Neural cell (in vitro differentiated cells): ENCODE results near the gene TSC22D3. TPM values are rescaled to one million over a fixed set of nuclear protein-coding genes. Genes with fewer than 3 reads are reported as not detected.

Source experiments
- H2AFZ ChIP-seq: fragments of 200-600, 300-800 bp; sonication (generic), shearing (Covaris generic); 2 replicates; pipeline ENCODE4 v1.6.0; 2014; ENCODE audit warnings: low read depth, mild to moderate bottlenecking, antibody characterized with exemption, low read length, moderate library complexity
- H3F3A ChIP-seq: fragments of 200-600 bp; shearing (Covaris generic); 2 replicates; pipeline ENCODE4 v1.6.1; 2016; ENCODE audit warnings: mild to moderate bottlenecking, moderate library complexity, mixed read lengths, antibody characterized with exemption, low read length; ENCODE audit not compliant: insufficient read depth, poor library complexity, severe bottlenecking
- H3K27ac ChIP-seq: fragments of 200-600, 300-800 bp; sonication (generic), shearing (Covaris generic); 2 replicates; pipeline ENCODE4 v1.5.1; 2014; ENCODE audit warnings: mild to moderate bottlenecking, low read length, moderate library complexity
- H3K27me3 ChIP-seq: fragments of 300-800, 200-600 bp; sonication (generic), shearing (Covaris generic); 2 replicates; pipeline ENCODE4 v1.6.0; 2014; ENCODE audit warnings: mild to moderate bottlenecking, low read depth, low read length, moderate library complexity; ENCODE audit not compliant: insufficient read depth
- H3K36me3 ChIP-seq: fragments of 300-800, 200-600 bp; sonication (generic), shearing (Covaris generic); 2 replicates; pipeline ENCODE4 v1.5.1; 2014; ENCODE audit warnings: mild to moderate bottlenecking, antibody characterized with exemption, low read length, moderate library complexity; ENCODE audit not compliant: insufficient read depth
- H3K4me2 ChIP-seq: fragments of 300-800, 200-600 bp; sonication (generic), shearing (Covaris generic); 2 replicates; pipeline ENCODE4 v1.6.0; 2014; ENCODE audit warnings: mild to moderate bottlenecking, low read length
- H3K4me3 ChIP-seq: fragments of 300-800, 200-600 bp; sonication (generic), shearing (Covaris generic); 2 replicates; pipeline ENCODE4 v1.5.1; 2014; ENCODE audit warnings: mild to moderate bottlenecking, low read length, moderate library complexity
- H3K79me2 ChIP-seq: fragments of 200-600 bp; shearing (Covaris generic); replicated peaks from 2 replicates; pipeline ENCODE4 v1.6.0; 2014; ENCODE audit warnings: mild to moderate bottlenecking, low read length, moderate library complexity; ENCODE audit not compliant: insufficient read depth
- H3K9ac ChIP-seq: fragments of 300-800, 200-600 bp; sonication (generic), shearing (Covaris generic); 2 replicates; pipeline ENCODE4 v1.6.1; 2016; ENCODE audit warnings: mild to moderate bottlenecking, low read length, mixed read lengths
- H3K9me2 ChIP-seq: fragments of 200-600 bp; shearing (Covaris generic); 2 replicates; pipeline ENCODE4 v1.6.1; 2016; ENCODE audit warnings: mild to moderate bottlenecking, low read length, mixed read lengths; ENCODE audit not compliant: insufficient read depth
- H3K9me3 ChIP-seq: fragments of 200-600, 300-800 bp; sonication (generic), shearing (Covaris generic); 2 replicates; pipeline ENCODE4 v1.6.1; 2016; ENCODE audit warnings: mild to moderate bottlenecking, mixed run types, low read length, moderate library complexity, mixed read lengths
- H4K20me1 ChIP-seq: fragments of 200-600 bp; shearing (Covaris generic); 2 replicates; pipeline ENCODE4 v1.6.1; 2016; ENCODE audit warnings: mild to moderate bottlenecking, mixed run types; ENCODE audit not compliant: insufficient read depth
- EP300 ChIP-seq: fragments of 450-650 bp; conservative IDR thresholded peaks from 2 replicates; pipeline ENCODE4 v1.6.1; 2014; ENCODE audit warnings: antibody characterized with exemption, mild to moderate bottlenecking, moderate library complexity; ENCODE audit not compliant: poor library complexity, severe bottlenecking
- EZH2 ChIP-seq: fragments of 200-600, 300-800 bp; shearing (Covaris generic), sonication (generic); IDR thresholded peaks from 2 replicates; pipeline ENCODE4 v1.6.1; 2014; ENCODE audit warnings: antibody characterized with exemption, low read length, borderline replicate concordance, mild to moderate bottlenecking; ENCODE audit not compliant: insufficient read depth, poor library complexity, severe bottlenecking
- MXI1 ChIP-seq: fragments of 450-650 bp; conservative IDR thresholded peaks from 2 replicates; pipeline ENCODE4 v1.6.1; 2014; ENCODE audit warnings: antibody characterized with exemption, mild to moderate bottlenecking; ENCODE audit not compliant: poor library complexity, severe bottlenecking
- POLR2AphosphoS5 ChIP-seq: IDR thresholded peaks from 2 replicates; pipeline ENCODE4 v1.6.1; 2012
- RAD21 ChIP-seq: fragments of 450-650 bp; conservative IDR thresholded peaks from 2 replicates; pipeline ENCODE4 v1.6.1; 2014; ENCODE audit warnings: antibody characterized with exemption, mild to moderate bottlenecking, moderate library complexity
- SMC3 ChIP-seq: fragments of 450-650 bp; conservative IDR thresholded peaks from 2 replicates; pipeline ENCODE4 v1.6.1; 2014; ENCODE audit warnings: antibody characterized with exemption, mild to moderate bottlenecking, moderate library complexity; ENCODE audit not compliant: poor library complexity
- TAF1 ChIP-seq: IDR thresholded peaks from 2 replicates; pipeline ENCODE4 v1.6.1; 2012; ENCODE audit warnings: low read depth
- polyA plus RNA-seq: library from polyadenylated mRNA; depleted of rRNA; stranded (reverse); fragments of >200 nt; gene quantifications from 2 replicates; pipeline ENCODE4 v1.2.3, GENCODE V29; 2014
- TF ChIP-seq, protein P1 (sequence below): IDR thresholded peaks from 2 replicates; pipeline ENCODE4 v1.6.1; 2012; ENCODE audit warnings: borderline replicate concordance
- TF ChIP-seq, protein P2 (sequence below): fragments of 450-650 bp; IDR thresholded peaks from 2 replicates; pipeline ENCODE4 v1.5.1; 2014; ENCODE audit warnings: antibody characterized with exemption, mild to moderate bottlenecking, moderate library complexity; ENCODE audit not compliant: poor library complexity, severe bottlenecking

Gene TSC22D3
- polyA plus RNA-seq, 1 donor from 2014 or later: 96.8 TPM

DNA sequence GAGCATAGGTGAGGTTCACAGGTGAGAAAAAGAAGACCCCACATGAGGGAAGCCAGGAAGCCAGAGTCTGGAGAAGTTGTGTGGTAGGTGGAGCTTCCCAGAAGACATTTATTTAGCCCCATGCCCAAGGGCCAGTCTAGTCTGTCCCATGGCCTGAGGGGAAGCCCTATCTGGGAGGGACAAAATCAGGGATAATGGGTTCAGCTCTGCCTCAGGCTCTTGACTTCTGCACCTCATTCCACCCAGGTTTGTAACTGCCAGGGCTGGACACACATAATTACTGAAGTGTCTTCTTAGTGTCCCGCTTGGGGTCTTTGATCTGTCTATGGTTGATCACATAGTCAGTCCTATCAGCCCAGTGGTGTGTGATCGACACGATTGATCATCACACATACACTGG is 36.0 kb downstream of the TSC22D3 start:
- TF ChIP-seq, protein P1, sequence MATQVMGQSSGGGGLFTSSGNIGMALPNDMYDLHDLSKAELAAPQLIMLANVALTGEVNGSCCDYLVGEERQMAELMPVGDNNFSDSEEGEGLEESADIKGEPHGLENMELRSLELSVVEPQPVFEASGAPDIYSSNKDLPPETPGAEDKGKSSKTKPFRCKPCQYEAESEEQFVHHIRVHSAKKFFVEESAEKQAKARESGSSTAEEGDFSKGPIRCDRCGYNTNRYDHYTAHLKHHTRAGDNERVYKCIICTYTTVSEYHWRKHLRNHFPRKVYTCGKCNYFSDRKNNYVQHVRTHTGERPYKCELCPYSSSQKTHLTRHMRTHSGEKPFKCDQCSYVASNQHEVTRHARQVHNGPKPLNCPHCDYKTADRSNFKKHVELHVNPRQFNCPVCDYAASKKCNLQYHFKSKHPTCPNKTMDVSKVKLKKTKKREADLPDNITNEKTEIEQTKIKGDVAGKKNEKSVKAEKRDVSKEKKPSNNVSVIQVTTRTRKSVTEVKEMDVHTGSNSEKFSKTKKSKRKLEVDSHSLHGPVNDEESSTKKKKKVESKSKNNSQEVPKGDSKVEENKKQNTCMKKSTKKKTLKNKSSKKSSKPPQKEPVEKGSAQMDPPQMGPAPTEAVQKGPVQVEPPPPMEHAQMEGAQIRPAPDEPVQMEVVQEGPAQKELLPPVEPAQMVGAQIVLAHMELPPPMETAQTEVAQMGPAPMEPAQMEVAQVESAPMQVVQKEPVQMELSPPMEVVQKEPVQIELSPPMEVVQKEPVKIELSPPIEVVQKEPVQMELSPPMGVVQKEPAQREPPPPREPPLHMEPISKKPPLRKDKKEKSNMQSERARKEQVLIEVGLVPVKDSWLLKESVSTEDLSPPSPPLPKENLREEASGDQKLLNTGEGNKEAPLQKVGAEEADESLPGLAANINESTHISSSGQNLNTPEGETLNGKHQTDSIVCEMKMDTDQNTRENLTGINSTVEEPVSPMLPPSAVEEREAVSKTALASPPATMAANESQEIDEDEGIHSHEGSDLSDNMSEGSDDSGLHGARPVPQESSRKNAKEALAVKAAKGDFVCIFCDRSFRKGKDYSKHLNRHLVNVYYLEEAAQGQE: no peak
- TF ChIP-seq, protein P2, sequence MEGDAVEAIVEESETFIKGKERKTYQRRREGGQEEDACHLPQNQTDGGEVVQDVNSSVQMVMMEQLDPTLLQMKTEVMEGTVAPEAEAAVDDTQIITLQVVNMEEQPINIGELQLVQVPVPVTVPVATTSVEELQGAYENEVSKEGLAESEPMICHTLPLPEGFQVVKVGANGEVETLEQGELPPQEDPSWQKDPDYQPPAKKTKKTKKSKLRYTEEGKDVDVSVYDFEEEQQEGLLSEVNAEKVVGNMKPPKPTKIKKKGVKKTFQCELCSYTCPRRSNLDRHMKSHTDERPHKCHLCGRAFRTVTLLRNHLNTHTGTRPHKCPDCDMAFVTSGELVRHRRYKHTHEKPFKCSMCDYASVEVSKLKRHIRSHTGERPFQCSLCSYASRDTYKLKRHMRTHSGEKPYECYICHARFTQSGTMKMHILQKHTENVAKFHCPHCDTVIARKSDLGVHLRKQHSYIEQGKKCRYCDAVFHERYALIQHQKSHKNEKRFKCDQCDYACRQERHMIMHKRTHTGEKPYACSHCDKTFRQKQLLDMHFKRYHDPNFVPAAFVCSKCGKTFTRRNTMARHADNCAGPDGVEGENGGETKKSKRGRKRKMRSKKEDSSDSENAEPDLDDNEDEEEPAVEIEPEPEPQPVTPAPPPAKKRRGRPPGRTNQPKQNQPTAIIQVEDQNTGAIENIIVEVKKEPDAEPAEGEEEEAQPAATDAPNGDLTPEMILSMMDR: no peak
- TF ChIP-seq TAF1 (no peak), EZH2 (no peak), SMC3 (no peak), EP300 (no peak), POLR2AphosphoS5 (no peak), MXI1 (no peak), RAD21 (no peak)

DNA sequence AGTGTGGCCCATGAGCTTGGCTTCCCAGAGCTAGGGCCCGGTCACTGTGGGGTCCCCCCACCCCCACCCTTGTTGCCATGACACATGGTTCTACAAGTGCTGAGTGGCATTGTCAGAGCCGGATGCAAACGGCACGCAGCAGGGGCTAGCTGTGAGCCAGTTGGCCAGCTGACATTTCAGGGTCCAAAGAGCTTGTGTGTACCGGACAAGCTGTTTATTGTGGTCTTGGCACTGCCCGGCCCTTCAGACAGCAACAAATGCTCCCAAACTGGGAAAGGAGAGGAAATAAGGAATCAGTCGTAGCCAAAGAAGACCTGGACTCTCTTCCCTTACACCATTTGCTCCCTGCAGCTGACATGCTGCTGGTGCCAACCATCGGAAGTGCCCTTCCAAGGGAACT is 36.8 kb downstream of the TSC22D3 start:
- Histone ChIP-seq H3K27me3 (no peaks in the 10 kb centered on the region), H3K4me3 (no peak overlapping the region)

More for the DNA sequence above, 36.0 kb downstream of the TSC22D3 start:
- Histone ChIP-seq H3F3A (no peaks in the 10 kb centered on the region), H2AFZ (no peak overlapping the region), H4K20me1 (no peaks in the 10 kb centered on the region), H3K27ac (no peak overlapping the region), H3K36me3 (no peaks in the 10 kb centered on the region), H3K9ac (no peak overlapping the region), H3K79me2 (no peaks in the 10 kb centered on the region), H3K4me3 (no peak overlapping the region), H3K27me3 (no peaks in the 10 kb centered on the region), H3K4me2 (no peak overlapping the region), H3K9me2 (no peaks in the 10 kb centered on the region), H3K9me3 (no peaks in the 10 kb centered on the region)

More for the DNA sequence above, 36.8 kb downstream of the TSC22D3 start:
- H3K4me2 ChIP-seq: no peak overlapping the region
- H3K27ac ChIP-seq: no peak overlapping the region
- no peaks in the 10 kb centered on the region for H3K79me2 ChIP-seq
- TF ChIP-seq EP300 (no peak), RAD21 (no peak), SMC3 (no peak), TAF1 (no peak), EZH2 (no peak)
- TF ChIP-seq, protein P1: no peak
- no peaks in the 10 kb centered on the region for H3F3A ChIP-seq
- H3K9me3 ChIP-seq: no peaks in the 10 kb centered on the region
- H4K20me1 ChIP-seq: no peaks in the 10 kb centered on the region
- H3K9me2 ChIP-seq: no peaks in the 10 kb centered on the region
- no peak overlapping the region for H2AFZ ChIP-seq
- no peaks in the 10 kb centered on the region for H3K36me3 ChIP-seq
- no peak overlapping the region for H3K9ac ChIP-seq
